ENCODE data around the gene ENOX2. TPM values are rescaled to one million over a fixed set of nuclear protein-coding genes. Genes with fewer than 3 reads are reported as not detected.

Gene ENOX2
- total RNA-seq, 1 donor from 2014 or later, result 15.4 TPM

DNA sequence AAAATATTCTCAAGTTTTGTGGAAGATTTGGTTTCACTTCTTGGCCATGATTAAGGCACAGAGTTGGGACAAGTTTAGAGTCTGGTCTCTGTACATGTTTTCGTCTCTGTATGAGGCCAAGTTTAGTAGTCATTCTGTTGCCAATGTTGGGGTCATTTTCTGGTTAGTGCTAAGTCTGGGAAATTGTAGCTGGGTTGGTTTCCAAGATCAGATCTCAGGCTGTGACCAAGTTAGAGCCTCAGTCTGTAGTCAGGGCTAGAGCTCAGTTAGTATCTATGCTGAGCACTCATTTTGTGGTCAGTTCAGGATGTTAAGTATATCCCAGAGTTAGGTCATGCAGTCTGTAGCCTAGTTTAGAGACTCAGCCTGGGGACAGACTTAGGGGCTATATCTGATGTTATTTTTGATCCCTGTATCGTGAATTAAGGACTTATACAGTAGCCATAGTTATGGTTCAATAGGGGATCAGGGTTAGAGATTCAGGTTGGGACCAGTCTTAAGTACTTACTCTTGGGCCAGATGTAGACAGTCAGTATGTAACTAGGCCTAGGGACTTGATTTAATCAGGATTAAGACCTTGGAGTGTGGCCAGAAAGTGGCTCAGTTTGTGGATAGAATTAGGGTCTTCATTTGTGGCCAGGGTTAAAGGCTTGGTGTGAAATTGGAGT, 6.6 kb upstream of the ENOX2 start:
- TF ChIP-seq, protein P1, sequence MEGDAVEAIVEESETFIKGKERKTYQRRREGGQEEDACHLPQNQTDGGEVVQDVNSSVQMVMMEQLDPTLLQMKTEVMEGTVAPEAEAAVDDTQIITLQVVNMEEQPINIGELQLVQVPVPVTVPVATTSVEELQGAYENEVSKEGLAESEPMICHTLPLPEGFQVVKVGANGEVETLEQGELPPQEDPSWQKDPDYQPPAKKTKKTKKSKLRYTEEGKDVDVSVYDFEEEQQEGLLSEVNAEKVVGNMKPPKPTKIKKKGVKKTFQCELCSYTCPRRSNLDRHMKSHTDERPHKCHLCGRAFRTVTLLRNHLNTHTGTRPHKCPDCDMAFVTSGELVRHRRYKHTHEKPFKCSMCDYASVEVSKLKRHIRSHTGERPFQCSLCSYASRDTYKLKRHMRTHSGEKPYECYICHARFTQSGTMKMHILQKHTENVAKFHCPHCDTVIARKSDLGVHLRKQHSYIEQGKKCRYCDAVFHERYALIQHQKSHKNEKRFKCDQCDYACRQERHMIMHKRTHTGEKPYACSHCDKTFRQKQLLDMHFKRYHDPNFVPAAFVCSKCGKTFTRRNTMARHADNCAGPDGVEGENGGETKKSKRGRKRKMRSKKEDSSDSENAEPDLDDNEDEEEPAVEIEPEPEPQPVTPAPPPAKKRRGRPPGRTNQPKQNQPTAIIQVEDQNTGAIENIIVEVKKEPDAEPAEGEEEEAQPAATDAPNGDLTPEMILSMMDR (IDR thresholded peaks at IDR 0.05; ENCODE audit: partially characterized antibody, unreplicated experiment), result no peak
- Mint-ChIP-seq H3K9me3 (ENCODE audit: unreplicated experiment) (no peaks in the 10 kb centered on the region), H3K36me3 (ENCODE audit: unreplicated experiment) (no peaks in the 10 kb centered on the region), H3K27ac (ENCODE audit: unreplicated experiment) (no peak overlapping the region), H3K27me3 (ENCODE audit: unreplicated experiment) (no peaks in the 10 kb centered on the region), H3K4me1 (ENCODE audit: low read depth, unreplicated experiment) (no peaks in the 10 kb centered on the region), H3K4me3 (ENCODE audit: unreplicated experiment) (no peak overlapping the region)
- DNase-seq, result no peak

DNA sequence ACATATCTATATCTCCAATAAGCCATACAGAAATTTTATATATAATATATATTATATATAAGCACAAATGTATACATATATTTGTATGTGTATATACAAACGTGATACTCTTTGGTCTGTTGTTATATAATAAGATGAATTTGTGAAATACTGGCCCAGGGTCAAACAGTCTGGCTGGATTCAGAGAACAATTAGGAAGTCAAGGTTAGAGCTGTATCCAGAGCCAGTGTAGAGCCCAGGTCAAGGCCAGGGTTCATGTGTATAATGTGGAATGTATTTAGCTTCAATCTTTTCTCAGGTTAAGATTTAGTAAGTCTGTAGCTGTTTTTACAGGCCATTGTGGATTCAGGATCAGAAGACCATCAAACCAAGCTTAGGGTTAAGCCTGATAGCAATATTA, 3.8 kb upstream of the ENOX2 start:
- no peaks in the 10 kb centered on the region for H3K27me3 Mint-ChIP-seq (ENCODE audit: unreplicated experiment)

DNA sequence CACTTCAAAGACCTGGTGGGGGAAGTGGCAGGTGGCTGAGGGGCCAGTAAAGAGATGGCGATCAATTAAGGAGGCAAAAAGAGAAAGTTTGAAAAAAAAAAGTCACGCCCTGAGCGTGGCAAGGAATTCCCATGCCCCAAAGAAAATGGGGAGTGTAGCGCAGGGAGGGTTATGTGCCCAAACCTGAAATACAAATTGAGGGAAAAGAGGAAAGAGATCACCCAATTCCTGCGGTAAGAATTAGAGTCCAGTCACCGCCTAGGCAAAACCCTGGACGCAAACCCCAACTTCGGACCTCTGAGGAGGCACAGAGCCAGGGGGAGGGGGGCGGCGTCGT, 595 bp downstream of the ENOX2 start:
- no peaks in the 10 kb centered on the region for H3K36me3 Mint-ChIP-seq (ENCODE audit: unreplicated experiment)
- peak overlapping the region; percentile 38 for H3K27ac Mint-ChIP-seq (ENCODE audit: unreplicated experiment)
- TF ChIP-seq, protein P1 (IDR thresholded peaks at IDR 0.05; ENCODE audit: partially characterized antibody, unreplicated experiment), result no peak
- H3K4me3 Mint-ChIP-seq (ENCODE audit: unreplicated experiment), result no peak overlapping the region
- no peak for DNase-seq
- no peaks in the 10 kb centered on the region for H3K27me3 Mint-ChIP-seq (ENCODE audit: unreplicated experiment)
- H3K4me1 Mint-ChIP-seq (ENCODE audit: low read depth, unreplicated experiment), result peaks cover 4% of the 10 kb centered on the region
- peaks cover 4% of the 10 kb centered on the region for H3K9me3 Mint-ChIP-seq (ENCODE audit: unreplicated experiment)

More for the DNA sequence above, 3.8 kb upstream of the ENOX2 start:
- DNase-seq, result no peak
- Mint-ChIP-seq H3K9me3 (ENCODE audit: unreplicated experiment) (peaks cover 4% of the 10 kb centered on the region), H3K27ac (ENCODE audit: unreplicated experiment) (no peak overlapping the region), H3K36me3 (ENCODE audit: unreplicated experiment) (no peaks in the 10 kb centered on the region), H3K4me3 (ENCODE audit: unreplicated experiment) (no peak overlapping the region), H3K4me1 (ENCODE audit: low read depth, unreplicated experiment) (peaks cover 3% of the 10 kb centered on the region)
- TF ChIP-seq, protein P1 (IDR thresholded peaks at IDR 0.05; ENCODE audit: partially characterized antibody, unreplicated experiment), result no peak

DNA sequence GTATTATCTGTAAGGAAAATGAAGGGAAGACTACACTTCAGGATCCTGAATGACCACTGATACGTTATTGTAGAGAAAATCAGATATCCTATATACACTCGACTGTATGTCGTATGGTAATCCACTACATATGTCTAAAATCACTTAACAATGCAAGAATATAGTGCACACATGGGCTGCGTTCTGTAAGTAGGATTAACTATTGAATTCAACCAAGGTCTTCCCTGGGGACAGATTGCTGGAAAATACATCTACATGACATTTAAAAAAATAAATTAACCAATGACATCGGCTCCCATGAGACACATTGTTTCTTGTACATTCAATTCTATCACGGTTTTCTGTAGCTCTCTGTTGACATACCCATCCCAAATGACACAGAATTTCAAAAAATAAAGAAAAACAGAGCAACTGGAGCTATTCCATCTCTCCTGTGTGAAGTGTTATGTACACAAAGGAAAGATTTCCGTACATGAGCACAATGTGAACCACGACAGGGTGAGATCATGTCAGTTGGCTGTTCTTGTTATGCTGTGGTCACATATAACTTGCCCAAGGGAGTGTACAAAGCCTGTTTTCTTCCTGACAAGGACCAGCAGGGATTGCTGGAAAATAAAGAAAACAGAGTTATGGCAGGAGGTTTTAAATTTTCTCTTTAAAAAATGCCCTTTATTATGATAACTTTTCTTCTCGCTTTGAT, 6.1 kb downstream of the ENOX2 start:
- Mint-ChIP-seq H3K36me3 (ENCODE audit: unreplicated experiment) (no peaks in the 10 kb centered on the region), H3K27me3 (ENCODE audit: unreplicated experiment) (peaks cover 2% of the 10 kb centered on the region), H3K4me1 (ENCODE audit: low read depth, unreplicated experiment) (peaks cover 14% of the 10 kb centered on the region), H3K4me3 (ENCODE audit: unreplicated experiment) (peak overlapping the region; percentile 30), H3K9me3 (ENCODE audit: unreplicated experiment) (no peaks in the 10 kb centered on the region), H3K27ac (ENCODE audit: unreplicated experiment) (peak overlapping the region; percentile 78)
- TF ChIP-seq, protein P1 (IDR thresholded peaks at IDR 0.05; ENCODE audit: partially characterized antibody, unreplicated experiment), result no peak
- DNase-seq, result no peak

DNA sequence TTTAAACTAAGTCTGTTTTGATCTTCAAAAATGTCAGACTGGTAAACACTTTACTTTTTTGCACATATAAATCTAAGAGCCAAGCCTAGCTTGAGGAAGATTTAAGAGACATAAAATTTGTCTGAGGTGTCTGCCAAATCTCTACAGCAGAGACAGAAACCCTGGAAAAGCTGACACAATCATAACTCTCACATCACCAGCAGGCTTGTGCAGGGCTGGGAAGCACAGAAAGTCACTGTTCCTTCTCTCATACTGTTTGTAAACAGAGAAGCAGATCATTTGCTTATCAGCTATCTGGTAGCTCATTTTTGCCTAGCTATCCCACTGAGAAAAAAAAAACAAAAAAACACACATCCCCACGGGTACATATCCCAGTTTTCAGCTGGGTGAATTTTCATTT, 7.0 kb downstream of the ENOX2 start:
- H3K4me1 Mint-ChIP-seq (ENCODE audit: low read depth, unreplicated experiment), result peaks cover 12% of the 10 kb centered on the region
- no peak overlapping the region for H3K4me3 Mint-ChIP-seq (ENCODE audit: unreplicated experiment)

More for the DNA sequence above, 7.0 kb downstream of the ENOX2 start:
- no peak for DNase-seq
- no peak overlapping the region for H3K27ac Mint-ChIP-seq (ENCODE audit: unreplicated experiment)
- TF ChIP-seq, protein P1 (IDR thresholded peaks at IDR 0.05; ENCODE audit: partially characterized antibody, unreplicated experiment), result no peak
- no peaks in the 10 kb centered on the region for H3K36me3 Mint-ChIP-seq (ENCODE audit: unreplicated experiment)
- H3K27me3 Mint-ChIP-seq (ENCODE audit: unreplicated experiment), result peaks cover 2% of the 10 kb centered on the region
- no peaks in the 10 kb centered on the region for H3K9me3 Mint-ChIP-seq (ENCODE audit: unreplicated experiment)

All from glutamatergic neuron (in vitro differentiated cells).